ENCODE data around the gene DOK4.

Gene DOK4

DNA sequence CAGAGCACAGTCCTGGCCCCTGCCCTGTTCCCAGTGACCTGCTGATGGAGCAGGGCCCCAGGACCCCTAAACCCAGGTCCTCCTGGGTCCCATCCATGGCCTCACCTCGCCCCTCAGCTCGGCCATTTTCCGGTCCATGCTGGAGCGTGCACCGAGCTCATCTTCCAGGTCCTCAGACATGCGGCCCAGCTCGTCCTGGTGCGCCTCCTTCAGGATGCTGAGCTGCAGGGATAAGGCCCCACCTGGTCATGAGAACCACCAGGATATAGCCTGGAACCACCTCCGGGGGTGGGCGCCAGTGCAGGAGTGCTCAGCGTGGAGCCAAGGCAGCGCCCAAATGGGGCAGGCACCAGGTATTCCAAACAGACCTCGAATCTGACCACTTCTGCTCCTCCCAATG, 32.2 kb upstream of the DOK4 start:
- TF ChIP-seq, protein P1, sequence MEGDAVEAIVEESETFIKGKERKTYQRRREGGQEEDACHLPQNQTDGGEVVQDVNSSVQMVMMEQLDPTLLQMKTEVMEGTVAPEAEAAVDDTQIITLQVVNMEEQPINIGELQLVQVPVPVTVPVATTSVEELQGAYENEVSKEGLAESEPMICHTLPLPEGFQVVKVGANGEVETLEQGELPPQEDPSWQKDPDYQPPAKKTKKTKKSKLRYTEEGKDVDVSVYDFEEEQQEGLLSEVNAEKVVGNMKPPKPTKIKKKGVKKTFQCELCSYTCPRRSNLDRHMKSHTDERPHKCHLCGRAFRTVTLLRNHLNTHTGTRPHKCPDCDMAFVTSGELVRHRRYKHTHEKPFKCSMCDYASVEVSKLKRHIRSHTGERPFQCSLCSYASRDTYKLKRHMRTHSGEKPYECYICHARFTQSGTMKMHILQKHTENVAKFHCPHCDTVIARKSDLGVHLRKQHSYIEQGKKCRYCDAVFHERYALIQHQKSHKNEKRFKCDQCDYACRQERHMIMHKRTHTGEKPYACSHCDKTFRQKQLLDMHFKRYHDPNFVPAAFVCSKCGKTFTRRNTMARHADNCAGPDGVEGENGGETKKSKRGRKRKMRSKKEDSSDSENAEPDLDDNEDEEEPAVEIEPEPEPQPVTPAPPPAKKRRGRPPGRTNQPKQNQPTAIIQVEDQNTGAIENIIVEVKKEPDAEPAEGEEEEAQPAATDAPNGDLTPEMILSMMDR (conservative IDR thresholded peaks at IDR 0.05; ENCODE audit: low read length) = no peak
- no peak for DNase-seq (ENCODE audit: low read depth)
- no peak overlapping the region for H3K4me3 ChIP-seq (ENCODE audit: low read length)

DNA sequence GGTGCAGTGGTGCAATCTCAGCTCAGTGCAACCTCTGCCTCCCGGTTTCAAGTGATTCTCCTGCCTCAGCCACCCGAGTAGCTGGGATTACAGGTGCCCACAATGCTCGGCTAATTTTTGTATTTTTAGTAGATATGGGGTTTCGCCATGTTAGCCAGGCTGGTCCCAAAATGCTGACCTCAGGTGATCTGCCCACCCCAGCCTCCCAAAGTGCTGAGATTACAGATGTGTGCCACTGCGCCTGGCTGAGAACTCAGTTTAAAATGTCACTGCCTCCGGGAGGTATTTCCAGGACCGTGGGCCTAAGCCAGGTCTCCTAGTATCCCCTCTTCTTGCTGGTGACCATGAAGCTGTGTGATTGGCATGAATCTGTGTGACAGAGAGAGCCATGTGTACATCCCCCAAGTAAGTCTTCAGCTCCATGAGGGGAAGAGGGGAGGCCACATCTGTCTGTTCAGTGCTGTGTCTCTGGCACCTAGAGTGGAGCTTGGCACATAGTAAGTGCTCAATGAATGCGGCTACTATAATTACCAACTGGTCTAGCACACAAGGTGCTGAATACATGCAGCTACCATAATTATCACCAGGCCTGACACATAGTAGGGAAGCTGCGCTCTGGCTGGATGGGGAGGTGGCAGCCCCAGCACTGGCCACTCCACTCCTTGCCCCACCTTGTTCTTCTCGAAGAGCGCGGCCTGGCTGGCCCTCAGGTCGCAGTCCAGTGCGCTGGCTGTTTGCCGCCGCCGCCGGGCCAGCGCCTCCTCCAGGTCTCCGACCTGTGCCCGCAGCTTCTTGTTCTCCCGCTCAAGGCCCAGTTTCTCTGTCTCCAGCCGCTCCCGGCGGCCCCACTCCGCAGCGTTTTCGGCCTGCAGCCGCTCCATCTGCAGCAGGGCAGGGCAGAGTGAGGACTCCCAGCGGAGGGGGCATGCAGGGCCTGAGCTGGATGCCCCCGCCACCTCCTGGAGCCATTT, 31.4 kb upstream of the DOK4 start:
- TF ChIP-seq, protein P1 (conservative IDR thresholded peaks at IDR 0.05; ENCODE audit: low read length) = no peak
- H3K4me3 ChIP-seq (ENCODE audit: low read length) = no peak overlapping the region
- DNase-seq (ENCODE audit: low read depth) = no peak

DNA sequence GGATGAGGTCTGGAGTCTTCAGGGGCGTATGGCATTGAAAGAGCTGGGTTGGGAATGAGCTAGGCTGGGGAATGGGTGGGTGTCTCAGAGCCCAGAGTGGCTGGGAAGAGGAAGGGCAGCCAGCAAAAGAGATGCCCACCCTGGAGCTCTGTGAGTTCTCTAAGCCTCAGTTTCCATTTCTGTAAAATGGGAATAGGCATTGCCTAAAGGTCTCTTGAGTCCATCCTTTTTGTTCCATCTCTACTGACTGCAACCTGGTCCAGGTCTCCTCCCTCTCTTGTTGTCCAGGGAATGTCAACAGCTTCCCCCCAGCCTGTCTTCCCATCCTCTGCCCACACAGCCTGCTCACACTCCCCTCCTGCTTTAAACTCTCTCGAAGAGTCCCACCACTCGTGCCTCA, 30.5 kb upstream of the DOK4 start:
- no peak overlapping the region for H3K4me3 ChIP-seq (ENCODE audit: low read length)
- no peak for DNase-seq (ENCODE audit: low read depth)
- TF ChIP-seq, protein P1 (conservative IDR thresholded peaks at IDR 0.05; ENCODE audit: low read length) = no peak

DNA sequence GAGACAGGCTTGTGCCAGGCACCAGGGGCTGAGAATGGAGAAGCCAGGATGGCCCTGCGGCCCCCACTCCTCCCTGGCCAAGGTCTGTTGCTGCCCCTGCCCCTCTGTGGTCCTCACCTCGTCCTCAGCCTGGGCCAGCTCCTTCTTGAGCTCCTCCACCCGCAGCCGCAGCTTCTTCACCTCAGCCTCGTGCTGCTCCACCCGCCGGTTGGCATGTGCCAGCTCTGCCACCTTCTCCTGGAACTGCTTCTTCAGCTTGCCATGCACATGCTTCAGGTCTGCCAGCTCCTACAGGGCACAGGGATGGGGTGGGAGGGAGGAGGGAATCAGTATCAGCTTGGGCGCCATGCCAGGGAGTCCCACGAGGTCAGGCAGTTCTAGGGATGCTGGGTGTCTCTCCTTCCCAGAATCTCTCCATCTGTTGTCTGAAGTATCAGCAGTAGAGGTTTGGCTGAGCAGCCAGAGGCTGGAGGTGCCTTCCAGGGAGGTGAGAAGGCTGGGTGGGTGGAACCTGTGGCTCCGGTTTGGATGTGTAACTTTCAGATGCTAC, 30.0 kb upstream of the DOK4 start:
- H3K4me3 ChIP-seq (ENCODE audit: low read length) = no peak overlapping the region
- TF ChIP-seq, protein P1 (conservative IDR thresholded peaks at IDR 0.05; ENCODE audit: low read length) = no peak
- no peak for DNase-seq (ENCODE audit: low read depth)

DNA sequence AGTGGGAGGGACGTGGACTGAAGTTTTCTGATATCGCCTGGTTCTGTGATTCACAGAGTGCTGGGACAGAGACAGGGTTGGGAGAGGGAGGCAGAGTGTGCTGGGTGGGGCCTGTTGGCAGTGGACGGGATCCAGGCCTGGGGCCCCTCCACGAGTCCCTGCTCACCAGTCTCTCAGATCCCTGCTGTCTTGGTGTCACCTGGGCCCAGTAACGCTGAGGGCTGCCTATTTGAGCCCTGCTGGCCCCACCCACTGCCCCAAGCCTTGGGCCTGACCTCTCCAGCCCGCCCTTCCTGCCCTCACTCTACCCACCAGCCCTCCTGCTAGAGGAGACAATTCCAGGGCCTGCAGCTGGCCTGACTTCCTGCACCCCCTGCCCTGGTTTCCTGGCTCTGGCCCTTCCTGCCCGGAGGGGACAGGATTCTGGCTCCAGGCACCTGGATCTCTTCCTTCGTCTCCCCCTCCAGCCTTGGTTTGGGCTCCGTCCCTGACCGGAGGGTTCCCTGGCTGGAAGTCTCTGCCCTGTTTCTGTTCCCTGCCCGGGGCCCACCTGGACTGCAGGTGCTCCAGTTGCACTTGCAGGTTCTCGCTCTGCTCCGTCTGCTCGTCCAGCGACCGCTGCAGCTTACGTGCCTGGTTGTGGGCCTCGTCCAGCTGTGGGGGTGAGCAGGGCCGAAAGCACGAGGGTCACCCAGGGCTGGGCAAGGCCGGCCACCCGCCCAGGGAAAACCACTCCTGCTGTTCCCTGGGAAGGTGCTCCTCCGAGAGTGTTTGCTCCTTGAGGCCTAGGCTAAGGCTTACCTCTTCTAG, 28.7 kb upstream of the DOK4 start:
- TF ChIP-seq, protein P1 (conservative IDR thresholded peaks at IDR 0.05; ENCODE audit: low read length) = no peak
- DNase-seq (ENCODE audit: low read depth) = no peak
- no peak overlapping the region for H3K4me3 ChIP-seq (ENCODE audit: low read length)

DNA sequence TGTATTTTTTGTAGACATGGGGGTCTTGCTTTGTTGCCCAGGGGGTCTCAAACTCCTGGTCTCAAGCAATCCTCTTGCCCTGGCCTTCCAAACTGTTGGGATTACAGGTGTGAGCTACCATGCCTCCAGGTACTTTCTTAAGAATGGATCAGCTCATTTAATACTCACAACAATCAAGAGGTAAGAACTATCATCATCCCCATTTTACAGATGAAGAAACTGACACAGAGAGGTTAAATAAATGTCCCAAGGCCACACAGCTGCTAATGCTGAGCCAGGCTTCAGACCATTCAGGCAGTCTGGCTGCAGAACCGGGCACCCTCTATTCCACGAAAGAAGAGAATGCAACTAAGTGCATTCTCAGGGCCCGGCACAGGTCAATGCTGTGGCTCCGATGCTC, 28.1 kb upstream of the DOK4 start:
- H3K4me3 ChIP-seq (ENCODE audit: low read length) = no peak overlapping the region
- TF ChIP-seq, protein P1 (conservative IDR thresholded peaks at IDR 0.05; ENCODE audit: low read length) = no peak
- DNase-seq (ENCODE audit: low read depth) = no peak
